HepG2 (cell line): ENCODE measurements around the gene UBR3. TPM values are rescaled to one million over a fixed set of nuclear protein-coding genes. Genes with fewer than 3 reads are reported as not detected.

Source experiments
- ATAC-seq: fragments of 200-7000 bp; cut with Tn5 transposase; 3 replicates; pipeline ENCODE4 v1.9.1; 2020; ENCODE audit warnings: mild to moderate bottlenecking, moderate library complexity
- BruUV-seq: library from RNA; stranded (reverse); fragments of 400-500 nt; replicated peaks from 2 replicates; lab custom pipeline; 2021; lab: Mats Ljungman, UMichigan
- CTCF ChIA-PET: fragments of 300-600 bp; formaldehyde crosslinking; extraction: SDS; loops from one replicate; lab custom pipeline; 2021; ENCODE audit warnings: low total read pairs, inconsistent platforms, low intra/inter-chr PET ratio; lab: Yijun Ruan, JAX
- POLR2A ChIA-PET: fragments of 350-600 bp; sonication (Branson Sonifier 250); formaldehyde crosslinking; loops from one replicate; lab custom pipeline; 2020; ENCODE audit warnings: antibody characterized with exemption, inconsistent platforms; lab: Yijun Ruan, JAX
- DNase-seq: peaks from one replicate; pipeline ENCODE4 v3.0.0-alpha.2; 2015; ENCODE audit warnings: low spot score
- FAIRE-seq: peaks from 3 replicates; lab custom pipeline; 2011; peaks lifted over from hg19 to GRCh38; lab: Jason Lieb, UNC
- H2AFZ ChIP-seq: one replicate; pipeline ENCODE4 v1.6.1; 2011; ENCODE audit warnings: low read length, inconsistent platforms
- H3K27ac ChIP-seq: fragments of 300-600 bp; 3 replicates; pipeline ENCODE4 v1.8.0; 2011; ENCODE audit warnings: mixed run types, mild to moderate bottlenecking, mixed read lengths, low read length, inconsistent platforms; ENCODE audit not compliant: insufficient read depth; ENCODE audit errors: extremely low read length
- H3K27me3 ChIP-seq, 2 experiments: fragments of 200-600 bp in 1 of 2; 2 replicates in 1 of 2; 3 replicates in 1 of 2; pipeline versions ENCODE4 v1.6.0 to v1.8.0; 2011; ENCODE audit warnings: low read length in 2 of 2, mild to moderate bottlenecking in 2 of 2, moderate library complexity in 2 of 2, inconsistent platforms in 1 of 2; ENCODE audit not compliant: insufficient read depth in 2 of 2, control insufficient read depth in 1 of 2
- H3K36me3 ChIP-seq, 2 experiments: fragments of 200-600 bp in 1 of 2; replicated peaks in 1 of 2; 2 replicates in 1 of 2; 3 replicates in 1 of 2; pipeline versions ENCODE4 v1.5.1 to v1.8.0; 2011; ENCODE audit warnings: low read length in 2 of 2, inconsistent platforms in 1 of 2; ENCODE audit not compliant: insufficient read depth in 2 of 2, control insufficient read depth in 1 of 2
- H3K4me1 ChIP-seq: 2 replicates; pipeline ENCODE4 v1.5.1; 2012; ENCODE audit warnings: low read length, inconsistent platforms; ENCODE audit not compliant: insufficient read depth
- H3K4me2 ChIP-seq: 2 replicates; pipeline ENCODE4 v1.6.0; 2011; ENCODE audit warnings: low read depth, low read length, inconsistent platforms
- H3K4me3 ChIP-seq, 3 experiments: fragments of 200-600 bp in 1 of 3; sonication (generic), shearing (Covaris generic) in 1 of 3; replicated peaks in 1 of 3; 2 replicates each; pipeline ENCODE4 v1.5.1; 2011 to 2016; ENCODE audit warnings: low read length in 3 of 3, inconsistent platforms in 2 of 3, low read depth in 2 of 3, mild to moderate bottlenecking in 2 of 3, control low read depth in 1 of 3, mixed read lengths in 1 of 3; ENCODE audit not compliant: insufficient read depth in 1 of 3
- H3K79me2 ChIP-seq: one replicate; pipeline ENCODE4 v1.6.1; 2011; ENCODE audit warnings: low read length, inconsistent platforms; ENCODE audit not compliant: insufficient read depth
- H3K9ac ChIP-seq: 2 replicates; pipeline ENCODE4 v1.6.0; 2011; ENCODE audit warnings: mild to moderate bottlenecking, low read depth, low read length, inconsistent platforms; ENCODE audit not compliant: insufficient read depth
- H3K9me3 ChIP-seq: 2 replicates; pipeline ENCODE4 v1.5.1; 2012; ENCODE audit warnings: mild to moderate bottlenecking, low read length
- H4K20me1 ChIP-seq: 2 replicates; pipeline ENCODE4 v1.6.0; 2011; ENCODE audit warnings: inconsistent platforms, mild to moderate bottlenecking, low read length, moderate library complexity; ENCODE audit not compliant: insufficient read depth
- HIC2 ChIP-seq: sonication (generic); formaldehyde crosslinking; IDR thresholded peaks from 2 replicates; pipeline ENCODE4 v1.9.0; 2022; ENCODE audit warnings: low read depth, missing genetic modification reagents
- IRF9 ChIP-seq: sonication (generic); formaldehyde crosslinking; IDR thresholded peaks from 2 replicates; pipeline ENCODE4 v1.8.0; 2022; ENCODE audit warnings: missing genetic modification reagents, mild to moderate bottlenecking, borderline replicate concordance
- MED1 ChIP-seq: sonication (generic); formaldehyde crosslinking; IDR thresholded peaks from 2 replicates; pipeline ENCODE4 v1.4.0; 2020; ENCODE audit warnings: missing genetic modification reagents
- POLR2G ChIP-seq: fragments of 200-400 bp; formaldehyde crosslinking; IDR thresholded peaks from 2 replicates; pipeline ENCODE4 v1.6.1; 2018; ENCODE audit warnings: mild to moderate bottlenecking, low read depth, low read length, moderate library complexity
- WIZ ChIP-seq: sonication (generic); formaldehyde crosslinking; IDR thresholded peaks from 2 replicates; pipeline ENCODE4 v1.5.1; 2020; ENCODE audit warnings: mild to moderate bottlenecking, missing genetic modification reagents
- ZNF207 ChIP-seq: fragments of 450-650 bp; IDR thresholded peaks from 2 replicates; pipeline ENCODE4 v1.6.1; 2016; ENCODE audit warnings: antibody characterized with exemption, borderline replicate concordance
- ZNF513 ChIP-seq: sonication (generic); formaldehyde crosslinking; conservative IDR thresholded peaks from 2 replicates; pipeline ENCODE4 v1.5.0; 2020; ENCODE audit warnings: missing genetic modification reagents
- ZNF577 ChIP-seq: sonication (generic); formaldehyde crosslinking; IDR thresholded peaks from 2 replicates; pipeline ENCODE4 v1.4.0; 2020; ENCODE audit warnings: mild to moderate bottlenecking, low read depth, missing genetic modification reagents, borderline replicate concordance
- ZNF704 ChIP-seq: sonication (generic); formaldehyde crosslinking; IDR thresholded peaks from 2 replicates; pipeline ENCODE4 v1.8.1; 2023; ENCODE audit warnings: mild to moderate bottlenecking, inconsistent platforms, moderate library complexity, missing genetic modification reagents, borderline replicate concordance
- ZNF800 ChIP-seq: sonication (generic); formaldehyde crosslinking; IDR thresholded peaks from 2 replicates; pipeline ENCODE4 v1.4.0; 2020; ENCODE audit warnings: missing genetic modification reagents
- WGBS: methylation state at CpG from one replicate; pipeline ENCODE4 v1.1.6; 2017; ENCODE audit warnings: low lambda C conversion rate; 5-methylcytosine and 5-hydroxymethylcytosine counted together
- in situ Hi-C: cut with HindIII; loops from 2 replicates; pipeline ENCODE4 v1.10.0; 2017; ENCODE audit warnings: low pct_unique_long_range_greater_than_20kb; ENCODE audit not compliant: extremely low pct_ligation_motif_present
- intact Hi-C: fragments of 100-400 bp; cut with micrococcal nuclease; formaldehyde crosslinking; loops from one replicate; pipeline ENCODE4 v1.10.0; 2022; ENCODE audit not compliant: unreplicated experiment
- polyA plus RNA-seq, 8 experiments: library from polyadenylated mRNA; depleted of rRNA in 3 of 8; stranded (reverse) in 7 of 8; unstranded in 1 of 8; fragments of >200 nt; fragmentation: Illumina TruSeq in 4 of 8; extraction: Trizol in 4 of 8; gene quantifications; 2 replicates each; pipeline versions ENCODE4 v1.2.1 to v1.2.3, GENCODE V29; 2011 to 2016; ENCODE audit warnings: low read depth in 4 of 8, missing spikeins in 1 of 8, mixed read lengths in 1 of 8; ENCODE audit not compliant: insufficient read depth in 1 of 8
- total RNA-seq, 5 experiments: library from RNA; depleted of rRNA; stranded (reverse); fragments of >200 nt; fragmentation: Illumina TruSeq; extraction: Trizol; gene quantifications; 2 replicates each; pipeline ENCODE4 v1.2.3, GENCODE V29; 2016; ENCODE audit warnings: low read depth in 1 of 5

Gene UBR3
- total and polyA plus RNA-seq, 2 of the 13 experiments (the other 11 are each of a cell fraction or from before 2014, with no cell fraction given): 15.1 to 28.0 TPM

- H3K4me2 ChIP-seq: no peak overlapping the region
- BruUV-seq: no TSS peak
- POLR2A ChIA-PET: no interaction called here
Measured at GRCh38 chr2:169865492-169865891, 38.2 kb downstream of the UBR3 start.

More at GRCh38 chr2:169865492-169865891, 38.2 kb downstream of the UBR3 start:
- Histone ChIP-seq H3K9ac (no peak overlapping the region), H3K4me1 (no peaks in the 10 kb centered on the region), H3K27ac (no peak overlapping the region), H3K36me3 (0 out of 5 replicates have a peak, but pooled peaks cover 0 to 3% of the 10 kb centered on the region in 2 experiments), H2AFZ (no peak overlapping the region), H4K20me1 (no peaks in the 10 kb centered on the region), H3K79me2 (peaks cover 64% of the 10 kb centered on the region), H3K27me3 (no peaks in the 10 kb centered on the region), H3K4me3 (no peak overlapping the region), H3K9me3 (no peaks in the 10 kb centered on the region)
- 97% methylated on average over 2 of the region's 2 CpGs for WGBS
- no peak for DNase-seq
- FAIRE-seq: no peak
- in situ Hi-C loops (no loop called here), intact Hi-C loops (no loop called here)
- no peak for TF ChIP-seq ZNF513 (CRISPR knock-in tag)
- no peak for TF ChIP-seq ZNF704 (CRISPR knock-in tag)
- no peak for TF ChIP-seq ZNF800
- no peak for TF ChIP-seq WIZ (CRISPR knock-in tag)
- no peak for TF ChIP-seq HIC2
- no peak for TF ChIP-seq POLR2G
- no peak for TF ChIP-seq MED1 (CRISPR knock-in tag)
- TF ChIP-seq ZNF577 (CRISPR knock-in tag): no peak
- TF ChIP-seq ZNF207: no peak
- no peak for TF ChIP-seq IRF9
- CTCF ChIA-PET: no interaction called here
- no peak for ATAC-seq
